Activated CD4-positive, alpha-beta T cell treated with anti-CD3 and anti-CD28 coated beads, Interleukin-2, amount 50 U/mL, for 1 hour (primary cell): ENCODE results near the gene GAS2L1.
A peak's percentile ranks its signal among the peaks of the same experiment; 100 is the strongest.

Source experiments
- DNase-seq: peaks from one replicate; pipeline ENCODE4 v3.0.0-alpha.2; 2020

The GAS2L1 gene

GRCh38 chr22:29310065-29310862, 3.8 kb downstream of the GAS2L1 start:
- DNase-seq = no peak

GRCh38 chr22:29310863-29311339, 4.5 kb downstream of the GAS2L1 start:
- peak; percentile 41 for DNase-seq

GRCh38 chr22:29311464-29312217, 5.2 kb downstream of the GAS2L1 start:
- DNase-seq = no peak

- DNase-seq = no peak
Measured at GRCh38 chr22:29312218-29313125, 6.0 kb downstream of the GAS2L1 start.

- DNase-seq = no peak
Measured at GRCh38 chr22:29313126-29313575, 6.7 kb downstream of the GAS2L1 start.

GRCh38 chr22:29313576-29314466, 7.4 kb downstream of the GAS2L1 start:
- DNase-seq = no peak

GRCh38 chr22:29314537-29315285, 8.3 kb downstream of the GAS2L1 start:
- DNase-seq = no peak

GRCh38 chr22:29315286-29316140, 9.1 kb downstream of the GAS2L1 start, which contains the start of gene RASL10A:
Gene RASL10A (minus strand): TSS chr22:29315697. CDS start chr22:29315246, 451 bp downstream.
- no peak for DNase-seq

GRCh38 chr22:29316141-29316828, 9.8 kb downstream of the GAS2L1 start:
- no peak for DNase-seq

GRCh38 chr22:29317827-29318454, 11.5 kb downstream of the GAS2L1 start:
- DNase-seq = no peak

GRCh38 chr22:29319072-29319471, 12.6 kb downstream of the GAS2L1 start:
- no peak for DNase-seq

GRCh38 chr22:29320546-29320945, 14.1 kb downstream of the GAS2L1 start:
- DNase-seq = no peak

- DNase-seq = no peak
Measured at GRCh38 chr22:29323641-29324040, 17.2 kb downstream of the GAS2L1 start.

- DNase-seq = no peak
Measured at GRCh38 chr22:29325356-29325755, 18.9 kb downstream of the GAS2L1 start.

GRCh38 chr22:29325785-29326315, 19.4 kb downstream of the GAS2L1 start:
- DNase-seq = no peak

GRCh38 chr22:29326481-29326880, 20.0 kb downstream of the GAS2L1 start:
- DNase-seq = no peak

GRCh38 chr22:29327089-29327764, 20.8 kb downstream of the GAS2L1 start:
- DNase-seq = no peak

- no peak for DNase-seq
Measured at GRCh38 chr22:29328055-29328454, 21.6 kb downstream of the GAS2L1 start.
